Adrenal gland (tissue), 12 donors: ENCODE data around the gene YPEL2. TPM values are rescaled to one million over a fixed set of nuclear protein-coding genes. Genes with fewer than 3 reads are reported as not detected.

Experiments
- DNase-seq, 7 donors: peaks; one replicate each; pipeline ENCODE4 v3.0.0-alpha.2; 2019 to 2020
- H3K27ac ChIP-seq, 5 donors: fragments of 200-600 bp; sonication (generic) in 4 of 5; 1 replicate in 3 of 5; 2 replicates in 2 of 5; pipeline versions ENCODE4 v1.5.1 to v1.8.0; 2016 to 2020; ENCODE audit warnings: mild to moderate bottlenecking in 1 of 5
- H3K27me3 ChIP-seq: fragments of 200-600 bp; 2 replicates; pipeline ENCODE4 v1.8.0; 2021
- H3K36me3 ChIP-seq, 2 donors: fragments of 200-600 bp; replicated peaks in 1 of 2; 1 replicate in 1 of 2; 2 replicates in 1 of 2; pipeline versions ENCODE4 v1.5.1 to v1.8.0; 2018 to 2022
- H3K4me1 ChIP-seq, 2 donors: fragments of 200-600 bp; replicated peaks in 1 of 2; 1 replicate in 1 of 2; 2 replicates in 1 of 2; pipeline versions ENCODE4 v1.5.1 to v1.8.0; 2018 to 2021
- H3K4me3 ChIP-seq, 4 donors: fragments of 200-600 bp; sonication (generic) in 3 of 4; one replicate each; pipeline ENCODE4 v1.5.1; 2016 to 2018
- H3K9me3 ChIP-seq, 3 donors: fragments of 200-600 bp; sonication (generic) in 1 of 3; replicated peaks in 1 of 3; 1 replicate in 2 of 3; 2 replicates in 1 of 3; pipeline versions ENCODE4 v1.5.1 to v1.8.0; 2016 to 2021
- CTCF ChIP-seq, 6 experiments: fragments of 450-650 bp in 4 of 6; fragments of 200-600 bp in 2 of 6; sonication (generic) in 1 of 6; IDR thresholded peaks; 1 replicate in 5 of 6; 2 replicates in 1 of 6; pipeline versions ENCODE4 v1.5.1 to v1.8.0; 2016 to 2021; ENCODE audit warnings: antibody characterized with exemption in 6 of 6, mild to moderate bottlenecking in 2 of 6, moderate library complexity in 1 of 6
- POLR2A ChIP-seq, 2 donors: fragments of 450-650 bp; IDR thresholded peaks; one replicate each; pipeline ENCODE4 v1.6.1; 2017; ENCODE audit warnings: antibody characterized with exemption in 2 of 2, mild to moderate bottlenecking in 2 of 2, moderate library complexity in 1 of 2
- WGBS, 4 donors: extraction: QIAGEN DNeasy Blood & Tissue Kit in 2 of 4; methylation state at CpG; one replicate each; pipeline versions ENCODE4 v1.1.5 to v1.1.7; 2013 to 2017; 5-methylcytosine and 5-hydroxymethylcytosine counted together
- intact Hi-C, 2 donors: fragments of 100-400 bp; cut with DNase I; formaldehyde crosslinking; loops; one replicate each; pipeline versions ENCODE4 v1.14.1 to v1.15.0; 2022 to 2023
- polyA plus RNA-seq, 3 donors: library from polyadenylated mRNA; stranded (reverse); fragments of 200-250 nt in 2 of 3; fragments of 350-450 nt in 1 of 3; fragmentation: Illumina TruSeq in 1 of 3; extraction: RNeasy Lipid Tissue Mini Kit (QIAGEN cat#74804) in 1 of 3; gene quantifications; one replicate each; pipeline ENCODE4 v1.2.3, GENCODE V29; 2013 to 2014
- total RNA-seq, 9 donors: library from RNA; depleted of rRNA in 4 of 9; stranded (reverse); fragments of >200 nt in 4 of 9; fragments of 120-200 nt in 1 of 9; fragmentation: NEBNext Ultra II Directional in 1 of 9; extraction: Animal tissue kit (Norgen Biotek cat#: 25700) in 1 of 9; gene quantifications; one replicate each; pipeline versions ENCODE4 v1.1.0 to v1.2.4, GENCODE V29; 2013 to 2023
- donor health status: healthy with polysubstance abuse.
- donor health status: Bipolar disorder and iron deficiency.
- donor health status: DM: yes; HTN: yes; CAD: no.
- donor health status: DM: no; HTN: no; CAD: no.
- donor health status: DM: no; HTN: no; CAD: no.
- donor health status: DM: yes; HTN: yes; CAD: no.

YPEL2 gene
- total and polyA plus RNA-seq, 12 donors = 5.8 to 33.5 (median 18.3) TPM

DNA sequence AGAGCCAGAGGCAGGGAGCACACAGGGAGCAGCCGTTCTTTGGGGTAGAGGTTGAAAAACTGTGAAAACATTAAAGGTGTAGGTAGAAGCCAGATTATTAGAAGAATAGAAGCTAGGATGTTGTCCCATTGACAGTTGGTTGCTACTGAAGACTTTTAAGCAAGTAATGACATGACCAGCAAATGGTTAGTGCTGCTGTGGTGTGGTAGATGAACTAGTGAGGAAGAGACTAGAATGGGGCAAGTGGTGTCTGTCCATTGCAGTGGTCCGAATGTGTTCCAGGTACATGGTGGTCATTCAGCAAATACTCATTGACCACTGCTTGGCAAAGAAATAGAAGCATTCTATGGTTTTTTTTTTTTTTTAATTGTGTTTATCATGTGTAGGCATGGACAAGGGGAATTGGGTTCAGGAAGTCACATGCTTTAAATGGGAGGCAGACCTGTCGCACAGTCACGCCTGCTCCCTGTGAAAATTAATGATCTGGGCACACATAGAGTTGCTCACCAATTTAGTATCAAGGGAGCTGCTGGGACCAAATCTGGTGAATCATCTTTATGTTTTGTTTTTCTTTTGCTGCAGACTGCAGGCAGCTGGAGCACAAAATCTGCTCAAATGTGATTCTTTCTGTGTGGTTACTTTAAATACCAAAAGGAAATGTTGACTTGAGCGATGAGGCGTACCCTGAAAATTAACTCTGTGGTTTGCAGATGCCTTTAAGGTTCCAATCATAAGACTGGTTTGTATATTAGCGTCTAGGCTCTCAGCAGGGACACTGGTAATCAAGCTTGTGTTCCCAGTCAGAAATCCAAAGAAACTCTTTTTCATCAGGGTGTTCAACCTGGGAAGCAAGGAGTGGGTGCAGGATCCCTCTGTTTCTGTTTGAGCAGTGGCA lies 30.7 kb downstream of the YPEL2 start:
- Histone ChIP-seq H3K9me3 (no peaks in the 10 kb centered on the region), H3K27me3 (no peaks in the 10 kb centered on the region), H3K4me1 (peaks cover 52 to 66% of the 10 kb centered on the region in 2 donors), H3K36me3 (no peaks in the 10 kb centered on the region), H3K4me3 (peak overlapping the region in 1 of 4 donors; percentile 13), H3K27ac (peak overlapping the region; percentile 29 to 84 (median 56))
- intact Hi-C loops = no loop called here
- TF ChIP-seq CTCF (IDR thresholded peaks at IDR 0.05) = no peak
- TF ChIP-seq POLR2A (IDR thresholded peaks at IDR 0.05) = no peak
- peak in 5 of 7 donors; percentile 48 to 71 (median 61) for DNase-seq
- 35 to 42% (median 38%) methylated on average over 7 of the region's 7 CpGs for WGBS, 4 donors

GRCh38 chr17:59362811-59363205 lies 31.4 kb downstream of the YPEL2 start:
- Histone ChIP-seq H3K9me3 (no peaks in the 10 kb centered on the region), H3K4me1 (peaks cover 54 to 66% of the 10 kb centered on the region in 2 donors), H3K36me3 (no peaks in the 10 kb centered on the region), H3K27me3 (no peaks in the 10 kb centered on the region), H3K4me3 (peak overlapping the region in 1 of 4 donors; percentile 13), H3K27ac (peak overlapping the region in 3 of 5 donors; percentile 56 to 84 (median 71))
- no peak for TF ChIP-seq CTCF (IDR thresholded peaks at IDR 0.05)
- TF ChIP-seq POLR2A (IDR thresholded peaks at IDR 0.05) = no peak
- intact Hi-C loops = no loop called here
- DNase-seq = no peak
- 78 to 81% (median 79%) methylated on average over 2 of the region's 2 CpGs for WGBS, 4 donors

GRCh38 chr17:59365383-59365981 lies 34.0 kb downstream of the YPEL2 start:
- no peaks in the 10 kb centered on the region for H3K36me3 ChIP-seq
- DNase-seq = peak in 2 of 7 donors; percentile 18 to 25
- intact Hi-C loops = loop anchor here in 1 of 2 donors (5.0 kb wide), 1 partner anchor 33 kb away; the partner anchor contains the start of gene YPEL2
- TF ChIP-seq POLR2A (IDR thresholded peaks at IDR 0.05) (no peak), CTCF (IDR thresholded peaks at IDR 0.05) (no peak)
- H3K27ac ChIP-seq = peak overlapping the region in 4 of 5 donors; percentile 37 to 84 (median 74)
- peaks cover 55 to 85% of the 10 kb centered on the region in 2 donors for H3K4me1 ChIP-seq
- H3K27me3 ChIP-seq = no peaks in the 10 kb centered on the region
- 22 to 42% (median 27%) methylated on average over 3 to 4 of the region's 4 CpGs for WGBS, 4 donors
- H3K9me3 ChIP-seq = no peaks in the 10 kb centered on the region
- no peak overlapping the region for H3K4me3 ChIP-seq
